ENCODE data around the gene SLCO3A1.

Gene SLCO3A1

GRCh38 chr15:91885054-91885453, 31.5 kb downstream of the SLCO3A1 start:
- DNase-seq, result no peak

GRCh38 chr15:91885714-91886270, 32.3 kb downstream of the SLCO3A1 start:
- no peak for DNase-seq

DNA sequence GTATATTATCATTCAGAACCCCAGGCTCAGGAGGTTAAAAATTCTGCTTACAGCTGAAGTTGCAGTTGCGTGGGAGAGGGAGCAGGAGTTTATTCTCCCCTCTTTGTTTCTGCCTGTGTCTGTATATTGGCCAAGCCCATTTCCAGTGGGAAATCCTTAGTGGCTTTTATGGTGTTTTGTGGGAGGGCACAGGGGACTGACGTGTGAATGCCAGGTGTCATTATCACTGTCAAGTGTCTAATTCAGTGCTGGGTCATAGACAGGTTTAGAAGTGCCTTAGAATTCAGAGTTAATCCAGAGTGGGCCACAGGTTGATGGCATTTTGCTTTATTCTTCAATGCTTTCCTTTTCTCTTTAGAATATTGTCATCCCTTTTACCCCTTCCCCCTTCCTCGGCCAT, 33.4 kb downstream of the SLCO3A1 start:
- no peak for DNase-seq

GRCh38 chr15:91887321-91887720, 33.8 kb downstream of the SLCO3A1 start:
- DNase-seq, result no peak

DNA sequence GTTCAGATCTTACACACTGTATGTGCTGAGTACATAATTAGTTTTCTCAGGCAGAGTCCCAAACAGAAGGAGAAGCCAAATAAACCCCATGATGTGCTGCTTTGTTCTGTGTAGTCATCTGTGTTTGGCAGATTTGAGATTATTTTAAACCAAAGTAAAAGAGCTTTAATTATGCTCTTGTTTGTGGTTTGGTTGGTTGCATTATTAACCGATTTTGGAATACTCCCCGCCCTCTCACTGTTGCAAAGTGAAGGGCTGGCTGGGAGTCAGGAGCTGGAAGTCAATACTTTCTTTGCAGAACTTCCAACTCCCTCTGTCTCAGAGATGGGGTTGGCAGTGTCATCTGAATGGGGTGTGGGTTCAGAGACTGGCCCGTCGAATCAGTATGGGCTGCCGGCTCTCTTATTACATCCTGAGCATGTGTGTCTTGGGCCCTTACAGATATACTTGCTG, 34.4 kb downstream of the SLCO3A1 start:
- no peak for DNase-seq

- DNase-seq, result no peak
Observed at GRCh38 chr15:91889111-91889815, 35.8 kb downstream of the SLCO3A1 start.

DNA sequence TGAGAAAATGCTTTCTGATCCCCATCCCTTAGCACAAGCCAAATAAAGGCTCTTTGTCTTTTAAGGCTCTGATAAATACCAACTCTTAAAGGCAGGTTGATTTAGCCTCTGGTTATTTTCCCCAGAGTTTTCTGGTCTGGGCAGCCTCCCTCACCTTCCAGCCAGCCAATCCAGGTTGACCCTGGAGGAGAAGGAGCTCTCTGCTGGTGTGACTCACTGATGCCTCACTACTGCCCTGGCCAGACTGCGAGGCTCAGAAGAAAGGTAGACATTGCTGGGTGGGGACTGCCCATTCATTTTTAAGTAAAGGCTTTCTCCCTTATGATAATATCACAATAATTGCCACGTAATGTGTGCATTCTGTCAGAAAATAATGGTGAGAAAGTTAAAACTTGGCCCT, 37.1 kb downstream of the SLCO3A1 start:
- DNase-seq, result no peak

- DNase-seq, result no peak
Observed at GRCh38 chr15:91891101-91891500, 37.6 kb downstream of the SLCO3A1 start.

DNA sequence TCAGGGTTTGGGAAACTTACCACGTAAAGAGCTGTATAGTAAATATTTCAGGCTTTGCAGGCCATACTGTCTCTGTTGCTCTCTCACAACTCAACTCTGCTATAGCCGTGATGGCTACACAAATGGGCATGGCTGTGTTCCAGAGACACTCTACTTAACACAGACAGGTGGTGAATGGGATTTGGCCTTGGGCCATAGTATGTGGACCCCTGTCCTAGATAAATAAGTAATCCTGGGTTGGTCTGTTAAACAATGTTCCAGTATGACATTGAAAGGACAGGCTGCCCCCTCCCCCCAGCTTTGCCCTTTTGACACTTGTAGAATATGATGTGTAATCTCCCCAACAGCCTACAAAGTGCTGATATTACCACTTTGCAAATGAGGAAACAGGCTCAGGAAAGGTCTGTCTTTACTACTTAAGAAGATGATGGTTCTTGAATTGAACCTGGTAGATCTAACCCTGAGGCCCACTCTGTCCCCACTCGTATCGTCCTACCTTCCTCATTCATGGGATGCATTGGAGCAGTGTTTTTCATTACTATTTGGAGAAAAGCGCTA, 38.4 kb downstream of the SLCO3A1 start:
- DNase-seq, result no peak

- no peak for DNase-seq
Observed at GRCh38 chr15:91892436-91892835, 38.9 kb downstream of the SLCO3A1 start.

- DNase-seq, result no peak
Observed at GRCh38 chr15:91894606-91895005, 41.1 kb downstream of the SLCO3A1 start.

DNA sequence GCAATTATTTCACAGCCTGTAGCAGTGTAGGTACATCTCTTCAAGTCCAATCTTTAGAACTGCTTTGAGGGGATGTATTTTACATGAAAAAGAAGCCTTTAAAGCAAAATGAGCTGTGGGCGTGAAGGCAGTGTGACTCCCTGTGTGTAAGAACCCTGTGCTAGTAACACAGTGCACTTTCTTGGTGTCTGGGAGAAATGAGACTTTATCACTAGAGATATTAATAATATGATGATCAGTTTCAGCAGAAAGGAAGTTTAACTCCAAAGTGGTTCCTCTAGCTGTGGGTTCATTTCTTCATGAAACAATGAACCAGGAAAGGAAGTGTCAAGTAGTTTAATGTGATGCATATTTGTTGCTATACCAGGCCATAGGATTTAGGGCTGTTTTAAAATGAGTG, 41.5 kb downstream of the SLCO3A1 start:
- no peak for DNase-seq

GRCh38 chr15:91896341-91897055, 43.0 kb downstream of the SLCO3A1 start:
- DNase-seq, result no peak

DNA sequence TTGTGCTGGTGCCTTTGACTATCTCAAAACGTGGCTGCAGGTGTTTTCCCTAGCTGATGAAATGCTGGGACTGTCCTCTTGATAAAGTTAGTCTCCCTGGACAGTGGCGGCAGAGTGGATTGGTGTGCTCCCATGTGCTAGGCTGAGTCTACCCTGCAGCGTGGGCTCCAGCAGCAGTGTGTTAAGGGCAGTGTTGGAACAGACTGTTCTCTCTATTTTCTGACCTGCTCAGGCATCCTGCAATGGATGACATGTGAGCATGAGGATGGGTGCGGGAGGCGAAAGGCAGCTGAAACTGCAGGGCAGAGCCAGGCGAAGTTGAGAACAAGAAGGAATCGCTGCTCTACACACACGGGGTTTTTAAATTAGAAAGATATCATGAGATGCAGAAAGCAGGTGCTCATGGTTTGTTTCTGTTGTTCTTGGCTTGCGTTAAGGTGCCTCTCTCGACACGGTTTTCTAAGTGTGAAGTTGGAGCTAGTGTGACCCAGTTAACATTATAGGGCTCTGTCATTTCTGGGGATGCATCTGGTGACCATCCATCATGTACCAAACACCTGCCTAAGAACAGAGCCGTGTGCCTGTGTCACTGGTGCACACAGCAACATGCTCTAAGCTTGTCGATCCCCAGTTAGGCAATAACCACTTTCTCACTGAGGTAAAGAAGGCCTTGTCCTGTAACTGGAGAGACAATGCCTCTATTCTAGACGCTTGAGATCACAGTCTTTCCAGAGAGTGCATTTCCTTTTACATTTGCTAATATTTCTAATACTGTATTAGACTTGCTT, 44.3 kb downstream of the SLCO3A1 start:
- DNase-seq, result no peak

DNA sequence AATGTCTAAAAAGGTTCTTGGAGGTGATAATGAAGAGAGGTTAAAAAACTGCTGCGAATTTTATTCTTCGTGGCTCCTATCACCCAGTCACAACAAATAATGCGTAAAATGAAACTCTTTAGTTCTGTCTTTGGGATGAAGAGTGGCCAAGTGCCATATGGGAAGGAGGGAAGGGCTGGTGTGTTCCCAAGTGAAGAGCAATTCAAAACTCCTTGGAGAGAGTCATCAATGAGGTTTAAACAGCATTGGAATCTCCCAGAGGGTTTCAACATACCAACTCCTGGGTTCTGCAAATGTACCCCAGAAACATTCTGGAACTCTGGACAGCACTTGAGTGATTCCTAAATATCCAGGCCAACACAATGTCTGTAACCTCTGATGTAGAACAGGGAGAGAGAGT, 45.3 kb downstream of the SLCO3A1 start:
- no peak for DNase-seq

DNA sequence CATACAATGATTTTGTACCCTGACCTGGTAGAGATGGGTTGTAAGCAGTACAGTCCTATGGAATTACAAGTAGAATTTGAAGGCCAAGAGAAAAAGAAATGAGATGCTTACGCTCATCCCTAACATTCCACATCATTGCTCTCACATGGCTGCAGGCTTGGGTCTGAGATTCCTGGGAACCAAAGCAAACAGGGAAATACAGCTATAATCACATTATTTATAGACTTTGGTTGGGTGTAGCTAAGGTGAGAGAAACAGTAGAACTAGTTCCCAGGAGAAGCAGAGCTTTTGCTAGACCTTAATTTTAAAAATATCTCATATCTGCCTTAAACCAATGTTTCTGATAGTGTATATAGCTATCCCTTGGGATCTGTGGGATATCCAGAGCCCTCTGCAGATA, 51.4 kb downstream of the SLCO3A1 start:
- no peak for DNase-seq

GRCh38 chr15:91908391-91908790, 54.9 kb downstream of the SLCO3A1 start:
- no peak for DNase-seq

GRCh38 chr15:91909111-91909510, 55.6 kb downstream of the SLCO3A1 start:
- no peak for DNase-seq

DNA sequence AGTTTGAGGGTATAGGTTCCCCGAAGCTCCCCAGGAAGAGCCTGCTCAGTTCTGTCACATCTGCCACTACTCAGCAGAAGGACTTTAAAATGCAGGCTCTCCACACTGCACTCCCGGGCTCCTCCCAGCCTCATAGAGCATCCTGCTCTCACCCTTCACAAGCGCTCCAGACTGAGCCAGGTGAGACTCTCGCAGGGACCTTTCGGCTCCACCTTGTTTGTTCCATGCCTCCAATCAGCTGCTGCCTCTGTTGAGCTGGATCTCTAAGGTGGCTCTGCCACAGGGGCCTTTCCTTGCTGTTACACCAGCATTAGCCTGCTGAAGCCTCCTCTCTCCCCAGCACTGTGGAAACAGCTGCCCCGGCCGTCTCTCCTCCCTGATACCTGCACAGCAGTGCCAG, 56.1 kb downstream of the SLCO3A1 start:
- no peak for DNase-seq

DNA sequence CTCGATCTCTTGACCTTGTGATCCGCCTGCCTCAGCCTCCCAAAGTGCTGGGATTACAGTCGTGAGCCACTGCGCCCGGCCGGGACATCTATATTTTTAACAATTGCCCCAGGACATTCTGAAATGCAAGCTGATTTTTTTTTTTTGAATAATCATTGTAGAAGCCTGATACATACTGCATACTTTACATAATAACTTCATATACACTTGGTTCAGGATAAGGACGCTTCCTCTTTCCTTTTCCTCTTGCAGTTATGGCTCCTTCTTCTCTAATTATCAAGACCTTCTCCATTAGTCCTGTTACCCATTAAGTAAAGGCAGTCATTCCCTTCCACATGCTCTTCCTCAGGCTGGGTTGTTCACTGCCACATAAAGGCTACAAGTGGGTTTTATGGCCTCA, 58.3 kb downstream of the SLCO3A1 start:
- no peak for DNase-seq

- DNase-seq, result no peak
Observed at GRCh38 chr15:91912336-91912735, 58.8 kb downstream of the SLCO3A1 start.

GRCh38 chr15:91913560-91913959, 60.1 kb downstream of the SLCO3A1 start:
- no peak for DNase-seq

GRCh38 chr15:91915576-91915975, 62.1 kb downstream of the SLCO3A1 start:
- DNase-seq, result no peak

Measured in SIG-M5 (cell line).